Measurements from ENCODE around the gene PLA2G2C.

PLA2G2C gene

DNA sequence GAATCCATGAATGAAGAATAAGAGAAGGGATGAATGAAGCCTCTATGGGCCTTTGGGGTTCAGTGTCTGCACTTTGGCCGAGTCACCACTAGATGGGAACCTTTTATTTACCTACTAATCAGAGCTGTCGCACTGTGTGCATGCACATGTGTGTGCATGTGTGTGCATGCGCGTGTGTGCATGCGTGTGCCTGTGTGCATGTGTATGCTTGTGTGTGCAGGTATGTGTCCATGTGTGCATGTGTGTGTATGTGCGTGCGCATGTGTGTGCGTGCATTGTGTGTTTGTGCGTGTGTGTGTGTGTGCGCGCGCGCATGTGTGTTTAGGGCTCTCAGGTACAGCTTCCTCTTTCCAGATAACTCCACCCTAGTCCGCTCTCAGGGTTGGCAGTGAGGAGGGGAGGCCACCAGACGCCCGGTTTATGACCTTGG lies 20.8 kb downstream of the PLA2G2C start:
- no peaks in the 10 kb centered on the region for H3K27me3 Mint-ChIP-seq
- no peaks in the 10 kb centered on the region for H3K4me1 Mint-ChIP-seq (ENCODE audit: low read depth)
- no peak for DNase-seq
- H3K4me3 Mint-ChIP-seq, result no peak overlapping the region
- peaks cover 22% of the 10 kb centered on the region for H3K9me3 Mint-ChIP-seq
- H3K27ac Mint-ChIP-seq, result no peak overlapping the region
- H3K36me3 Mint-ChIP-seq (ENCODE audit: low read depth), result peaks cover 2% of the 10 kb centered on the region

DNA sequence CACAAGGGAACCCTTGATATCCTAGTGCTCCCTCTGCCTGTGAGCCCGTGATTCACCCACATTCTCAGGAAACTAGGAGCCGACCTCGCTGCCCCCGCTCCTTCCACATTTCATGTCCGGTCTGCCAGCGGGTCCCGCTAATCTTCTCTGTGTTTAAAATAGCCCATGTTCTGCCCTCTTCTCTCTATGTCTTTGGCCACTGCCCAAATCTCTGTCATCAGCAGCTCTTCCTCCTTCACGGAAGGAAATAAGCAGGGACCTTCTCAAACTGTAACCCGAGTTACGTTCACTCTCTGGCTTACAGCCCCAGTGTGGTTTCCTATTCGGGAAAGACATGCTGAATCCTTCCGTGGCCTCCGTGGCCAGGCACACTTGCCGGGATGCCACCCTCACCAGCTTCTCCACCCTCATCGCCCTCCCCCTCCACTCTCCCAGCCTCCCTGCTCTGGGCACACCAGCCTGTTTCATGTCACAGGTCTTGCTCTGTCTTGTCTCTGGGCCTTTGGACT lies 21.6 kb downstream of the PLA2G2C start:
- no peak overlapping the region for H3K27ac Mint-ChIP-seq
- H3K27me3 Mint-ChIP-seq, result no peaks in the 10 kb centered on the region
- no peak for DNase-seq
- no peaks in the 10 kb centered on the region for H3K4me1 Mint-ChIP-seq (ENCODE audit: low read depth)
- H3K9me3 Mint-ChIP-seq, result peaks cover 25% of the 10 kb centered on the region
- peaks cover 2% of the 10 kb centered on the region for H3K36me3 Mint-ChIP-seq (ENCODE audit: low read depth)
- no peak overlapping the region for H3K4me3 Mint-ChIP-seq

DNA sequence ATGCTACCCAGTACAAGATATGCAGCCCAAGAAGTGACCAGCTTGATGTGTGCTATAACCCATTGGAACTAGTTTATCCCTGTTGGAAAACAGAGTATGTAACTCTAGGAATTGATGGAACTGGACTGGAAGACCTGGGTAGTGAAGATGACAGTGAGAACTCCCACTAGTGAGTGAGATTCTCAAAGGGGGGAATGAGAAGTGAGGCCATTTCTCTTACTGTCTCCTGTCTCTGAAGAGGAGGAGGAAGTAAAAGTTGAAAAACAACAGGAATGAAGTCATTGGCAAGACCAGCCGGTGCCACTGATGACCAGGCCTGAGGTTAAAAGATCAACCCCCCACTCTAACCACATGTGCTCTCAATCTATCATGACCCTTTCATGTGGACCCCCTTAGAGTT lies 26.3 kb downstream of the PLA2G2C start:
- peaks cover 28% of the 10 kb centered on the region for H3K9me3 Mint-ChIP-seq
- no peak overlapping the region for H3K27ac Mint-ChIP-seq
- no peaks in the 10 kb centered on the region for H3K27me3 Mint-ChIP-seq
- DNase-seq, result no peak
- no peak overlapping the region for H3K4me3 Mint-ChIP-seq
- no peaks in the 10 kb centered on the region for H3K4me1 Mint-ChIP-seq (ENCODE audit: low read depth)
- peaks cover 2% of the 10 kb centered on the region for H3K36me3 Mint-ChIP-seq (ENCODE audit: low read depth)

DNA sequence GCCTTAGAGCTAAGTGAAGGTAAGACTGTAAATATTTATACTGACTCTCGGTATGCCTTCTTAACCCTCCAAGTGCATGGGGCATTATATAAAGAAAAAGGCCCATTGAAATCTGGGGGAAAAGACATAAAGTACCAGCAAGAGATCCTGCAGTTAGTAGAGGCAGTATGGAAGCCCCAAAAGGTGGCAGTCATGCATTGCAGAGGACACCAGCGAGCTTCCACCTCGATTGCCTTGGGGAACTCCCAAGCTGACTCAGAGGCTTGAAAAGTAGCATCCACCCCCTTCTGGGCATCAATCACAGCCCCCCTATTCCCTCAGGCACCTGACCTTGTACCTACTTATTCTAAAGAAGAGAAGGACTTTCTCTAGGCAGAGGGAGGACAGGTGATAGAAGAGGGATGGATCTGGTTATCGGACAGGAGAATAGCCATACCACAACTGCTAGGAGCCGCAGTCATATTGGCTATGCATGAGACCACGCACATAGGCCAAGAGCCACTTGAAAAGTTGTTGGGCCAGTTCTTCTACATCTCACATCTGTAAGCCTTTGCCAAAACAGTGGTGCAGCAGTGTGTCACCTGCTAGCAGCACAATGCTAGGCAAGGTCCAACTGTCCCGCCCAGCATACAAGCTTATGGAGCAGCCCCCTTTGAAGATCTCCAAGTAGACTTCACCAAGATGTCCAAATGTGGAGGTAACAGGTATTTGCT lies 27.8 kb downstream of the PLA2G2C start:
- Mint-ChIP-seq H3K27me3 (no peaks in the 10 kb centered on the region), H3K4me1 (ENCODE audit: low read depth) (peaks cover 8% of the 10 kb centered on the region), H3K27ac (no peak overlapping the region), H3K36me3 (ENCODE audit: low read depth) (peaks cover 2% of the 10 kb centered on the region), H3K9me3 (peaks cover 25% of the 10 kb centered on the region), H3K4me3 (no peak overlapping the region)
- DNase-seq, result no peak

GRCh38 chr1:20154301-20154831 lies 32.0 kb downstream of the PLA2G2C start:
- H3K27ac Mint-ChIP-seq, result peak overlapping the region; percentile 11
- no peaks in the 10 kb centered on the region for H3K36me3 Mint-ChIP-seq (ENCODE audit: low read depth)
- DNase-seq, result no peak
- peaks cover 11% of the 10 kb centered on the region for H3K4me1 Mint-ChIP-seq (ENCODE audit: low read depth)
- H3K27me3 Mint-ChIP-seq, result peaks cover 4% of the 10 kb centered on the region
- H3K4me3 Mint-ChIP-seq, result no peak overlapping the region
- H3K9me3 Mint-ChIP-seq, result peaks cover 2% of the 10 kb centered on the region

DNA sequence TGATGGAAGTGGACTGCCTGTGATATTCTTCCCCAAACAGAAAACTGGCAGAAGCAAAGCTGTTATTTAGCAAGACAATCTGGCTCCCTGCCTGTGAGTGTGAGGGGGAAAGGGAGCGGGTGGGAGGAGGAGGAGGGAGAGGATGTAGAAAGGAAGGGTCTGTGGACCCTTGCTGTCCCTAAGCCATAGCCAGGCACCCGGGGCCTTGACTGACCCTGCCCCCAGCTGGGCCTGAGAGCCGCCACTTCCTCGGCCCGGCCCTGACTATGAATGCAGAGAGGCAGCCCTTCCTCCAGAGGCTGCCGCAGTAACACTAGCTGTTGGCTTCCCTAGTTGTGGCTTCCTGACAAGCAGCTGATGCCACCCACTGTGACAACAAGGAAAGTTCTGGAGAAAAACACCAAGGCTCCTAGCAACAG lies 33.3 kb downstream of the PLA2G2C start:
- H3K4me3 Mint-ChIP-seq, result no peak overlapping the region
- no peak overlapping the region for H3K27ac Mint-ChIP-seq

GRCh38 chr1:20152599-20152930 lies 33.8 kb downstream of the PLA2G2C start:
- peak overlapping the region; percentile 62 for H3K4me3 Mint-ChIP-seq
- no peak overlapping the region for H3K27ac Mint-ChIP-seq
- peaks cover 4% of the 10 kb centered on the region for H3K27me3 Mint-ChIP-seq
- peaks cover 11% of the 10 kb centered on the region for H3K4me1 Mint-ChIP-seq (ENCODE audit: low read depth)
- H3K36me3 Mint-ChIP-seq (ENCODE audit: low read depth), result no peaks in the 10 kb centered on the region
- DNase-seq, result no peak
- H3K9me3 Mint-ChIP-seq, result no peaks in the 10 kb centered on the region

More for the DNA sequence above, 33.3 kb downstream of the PLA2G2C start:
- Mint-ChIP-seq H3K9me3 (no peaks in the 10 kb centered on the region), H3K4me1 (ENCODE audit: low read depth) (peaks cover 11% of the 10 kb centered on the region), H3K27me3 (peaks cover 4% of the 10 kb centered on the region), H3K36me3 (ENCODE audit: low read depth) (no peaks in the 10 kb centered on the region)
- DNase-seq, result no peak

- Mint-ChIP-seq H3K9me3 (no peaks in the 10 kb centered on the region), H3K4me1 (ENCODE audit: low read depth) (peaks cover 11% of the 10 kb centered on the region), H3K27ac (no peak overlapping the region), H3K4me3 (peak overlapping the region; percentile 62), H3K36me3 (ENCODE audit: low read depth) (no peaks in the 10 kb centered on the region), H3K27me3 (peaks cover 4% of the 10 kb centered on the region)
- DNase-seq, result peak; percentile 87
These were observed 34.3 kb downstream of the PLA2G2C start for GRCh38 chr1:20151906-20152598.

GRCh38 chr1:20150969-20151368 lies 35.3 kb downstream of the PLA2G2C start:
- H3K4me3 Mint-ChIP-seq, result no peak overlapping the region
- peaks cover 11% of the 10 kb centered on the region for H3K4me1 Mint-ChIP-seq (ENCODE audit: low read depth)
- no peaks in the 10 kb centered on the region for H3K36me3 Mint-ChIP-seq (ENCODE audit: low read depth)
- H3K9me3 Mint-ChIP-seq, result no peaks in the 10 kb centered on the region
- no peak for DNase-seq
- no peak overlapping the region for H3K27ac Mint-ChIP-seq
- H3K27me3 Mint-ChIP-seq, result peaks cover 4% of the 10 kb centered on the region

DNA sequence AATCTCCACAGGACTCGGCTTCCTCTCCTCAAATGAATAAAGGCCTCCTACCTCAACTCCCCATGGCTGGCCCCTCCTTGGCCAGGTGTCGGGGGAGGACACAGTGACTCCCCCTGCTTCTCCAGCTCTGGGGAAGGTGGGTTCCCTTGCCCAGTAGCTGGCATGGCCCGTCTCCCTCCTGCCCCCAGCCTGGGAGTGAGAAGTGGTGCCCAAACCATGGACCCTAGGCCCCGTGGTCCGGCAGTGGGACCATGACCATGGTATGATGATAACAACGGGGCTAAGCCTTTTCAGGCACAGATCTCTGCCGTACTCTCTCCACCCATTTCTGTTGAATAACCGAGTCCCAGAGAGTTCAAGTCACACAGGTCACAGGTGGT lies 36.0 kb downstream of the PLA2G2C start:
- Mint-ChIP-seq H3K4me1 (ENCODE audit: low read depth) (peaks cover 11% of the 10 kb centered on the region), H3K27ac (no peak overlapping the region), H3K4me3 (no peak overlapping the region), H3K27me3 (peaks cover 4% of the 10 kb centered on the region), H3K36me3 (ENCODE audit: low read depth) (no peaks in the 10 kb centered on the region), H3K9me3 (no peaks in the 10 kb centered on the region)
- DNase-seq, result no peak

DNA sequence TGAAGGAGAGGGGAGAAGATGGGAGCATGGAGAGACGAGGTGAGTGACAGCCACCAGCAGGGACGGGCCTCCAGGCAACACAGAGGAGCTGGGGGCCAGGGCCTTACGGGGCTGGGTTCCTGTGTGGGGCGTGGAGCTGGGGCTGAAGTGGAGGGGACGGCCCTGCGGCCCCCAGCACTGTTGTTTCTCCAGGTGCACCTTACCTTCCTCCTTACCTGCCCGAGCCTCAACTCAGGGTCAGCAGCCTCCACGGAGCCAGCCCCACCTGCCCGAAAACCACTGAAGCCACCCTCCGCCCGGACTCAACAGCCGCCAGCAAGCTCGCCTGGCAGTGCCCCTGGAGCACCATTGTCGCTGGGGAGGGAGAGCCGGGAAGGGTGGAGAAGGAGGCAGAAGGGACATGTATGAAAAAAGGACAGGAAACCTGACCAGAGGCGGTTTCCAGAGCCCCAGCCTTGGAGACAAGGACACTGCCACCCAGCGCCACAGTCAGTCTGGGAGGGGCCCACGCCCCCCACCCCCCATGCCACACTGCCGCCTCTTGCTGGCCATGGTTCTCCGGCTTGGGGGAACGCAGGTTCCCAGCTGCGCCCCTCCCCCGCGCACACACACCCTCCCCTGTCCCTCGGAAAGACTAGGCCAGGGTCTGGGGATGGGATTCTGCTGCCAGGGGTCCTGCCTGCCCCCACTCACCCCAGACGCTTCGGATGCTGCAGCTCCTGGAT lies 36.6 kb downstream of the PLA2G2C start:
- Mint-ChIP-seq H3K4me1 (ENCODE audit: low read depth) (peaks cover 9% of the 10 kb centered on the region), H3K9me3 (no peaks in the 10 kb centered on the region), H3K36me3 (ENCODE audit: low read depth) (no peaks in the 10 kb centered on the region), H3K27me3 (peaks cover 4% of the 10 kb centered on the region), H3K4me3 (no peak overlapping the region), H3K27ac (no peak overlapping the region)
- no peak for DNase-seq

- Mint-ChIP-seq H3K27ac (no peak overlapping the region), H3K36me3 (ENCODE audit: low read depth) (no peaks in the 10 kb centered on the region), H3K9me3 (no peaks in the 10 kb centered on the region), H3K27me3 (peaks cover 4% of the 10 kb centered on the region), H3K4me3 (no peak overlapping the region), H3K4me1 (ENCODE audit: low read depth) (peaks cover 3% of the 10 kb centered on the region)
- no peak for DNase-seq
These were observed 37.5 kb downstream of the PLA2G2C start for GRCh38 chr1:20148571-20149500.

GRCh38 chr1:20147846-20148570 lies 38.3 kb downstream of the PLA2G2C start:
- peaks cover 3% of the 10 kb centered on the region for H3K4me1 Mint-ChIP-seq (ENCODE audit: low read depth)
- no peaks in the 10 kb centered on the region for H3K36me3 Mint-ChIP-seq (ENCODE audit: low read depth)
- H3K9me3 Mint-ChIP-seq, result no peaks in the 10 kb centered on the region
- no peak for DNase-seq
- H3K4me3 Mint-ChIP-seq, result no peak overlapping the region
- peaks cover 4% of the 10 kb centered on the region for H3K27me3 Mint-ChIP-seq
- no peak overlapping the region for H3K27ac Mint-ChIP-seq

All from activated T-cell treated with anti-CD3 and anti-CD28 coated beads, Interleukin-2, amount 50 U/mL, for 24 hours (primary cell).